CD8-positive, alpha-beta memory T cell (primary cell): ENCODE results near the gene HBA2. TPM values are rescaled to one million over a fixed set of nuclear protein-coding genes. Genes with fewer than 3 reads are reported as not detected.
A peak's percentile ranks its signal among the peaks of the same experiment; 100 is the strongest.

ENCODE experiments used
- CTCF ChIA-PET: fragments of 350-600 bp; sonication (Branson Sonifier 250); formaldehyde crosslinking; loops from one replicate; lab custom pipeline; 2021; ENCODE audit warnings: antibody characterized with exemption; lab: Charles Lee
- POLR2A ChIA-PET: fragments of 350-600 bp; sonication (Branson Sonifier 250); formaldehyde crosslinking; loops from one replicate; lab custom pipeline; 2021; ENCODE audit warnings: antibody characterized with exemption; lab: Charles Lee
- DNase-seq, 5 donors: peaks; one replicate each; pipeline versions ENCODE4 v3.0.0 to v3.0.0-alpha.2; 2020 to 2022; ENCODE audit warnings: mixed read lengths in 1 of 5
- H3K27ac ChIP-seq: one replicate; pipeline ENCODE4 v1.7.0; 2013; ENCODE audit warnings: low read depth, mild to moderate bottlenecking, low read length, moderate library complexity
- H3K27me3 ChIP-seq: 2 replicates; pipeline ENCODE4 v1.7.0; 2013; ENCODE audit warnings: low read length, mild to moderate bottlenecking; ENCODE audit not compliant: insufficient read depth, poor library complexity, severe bottlenecking
- H3K36me3 ChIP-seq: 2 replicates; pipeline ENCODE4 v1.7.0; 2013; ENCODE audit warnings: mild to moderate bottlenecking, low read length, moderate library complexity; ENCODE audit not compliant: insufficient read depth
- H3K4me1 ChIP-seq: 2 replicates; pipeline ENCODE4 v1.7.0; 2013; ENCODE audit warnings: mild to moderate bottlenecking, low read length, moderate library complexity; ENCODE audit not compliant: insufficient read depth
- H3K4me3 ChIP-seq: 2 replicates; pipeline ENCODE4 v1.7.0; 2013; ENCODE audit warnings: mild to moderate bottlenecking, low read length
- H3K9me3 ChIP-seq: 2 replicates; pipeline ENCODE4 v1.7.0; 2013; ENCODE audit warnings: mild to moderate bottlenecking, low read length
- H3K27ac Mint-ChIP-seq, 8 donors: one replicate each; pipeline ENCODE4 v1.8.0; 2020 to 2021; ENCODE audit warnings: mixed read lengths in 8 of 8, mild to moderate bottlenecking in 6 of 8, inconsistent platforms in 3 of 8, moderate library complexity in 3 of 8
- H3K27me3 Mint-ChIP-seq, 2 donors: one replicate each; pipeline ENCODE4 v1.8.0; 2020 to 2021; ENCODE audit warnings: mixed read lengths in 2 of 2, mild to moderate bottlenecking in 1 of 2, moderate library complexity in 1 of 2
- H3K36me3 Mint-ChIP-seq, 3 donors: one replicate each; pipeline ENCODE4 v1.8.0; 2020 to 2021; ENCODE audit warnings: mixed read lengths in 3 of 3, inconsistent platforms in 1 of 3, mild to moderate bottlenecking in 1 of 3
- H3K4me1 Mint-ChIP-seq, 3 donors: one replicate each; pipeline ENCODE4 v1.8.0; 2020 to 2021; ENCODE audit warnings: mixed read lengths in 3 of 3, inconsistent platforms in 1 of 3, mild to moderate bottlenecking in 1 of 3
- H3K4me3 Mint-ChIP-seq, 7 donors: one replicate each; pipeline ENCODE4 v1.8.0; 2020 to 2021; ENCODE audit warnings: mixed read lengths in 7 of 7, mild to moderate bottlenecking in 6 of 7, moderate library complexity in 4 of 7, inconsistent platforms in 2 of 7
- H3K9me3 Mint-ChIP-seq, 5 donors: one replicate each; pipeline ENCODE4 v1.8.0; 2020 to 2022; ENCODE audit warnings: mixed read lengths in 5 of 5, mild to moderate bottlenecking in 3 of 5, moderate library complexity in 2 of 5, inconsistent platforms in 1 of 5
- polyA plus RNA-seq: library from polyadenylated mRNA; unstranded; fragments of 300-500 nt; fragmentation: Illumina TruSeq; gene quantifications from one replicate; pipeline ENCODE4 v1.2.3, GENCODE V29; 2021
- total RNA-seq, 2 experiments: library from RNA; stranded (reverse); gene quantifications; one replicate each; pipeline ENCODE4 v1.2.3, GENCODE V29; 2021

HBA2 gene
- total and polyA plus RNA-seq, 3 experiments from 2014 or later: 5.8 TPM; not detected in 2

- H3K27me3 ChIP-seq: peaks cover 23% of the 10 kb centered on the region
- peak overlapping the region in 4 of 7 donors; percentile 43 to 74 (median 56) for H3K4me3 Mint-ChIP-seq
- no peak overlapping the region for H3K27ac Mint-ChIP-seq
- H3K9me3 Mint-ChIP-seq: no peaks in the 10 kb centered on the region
- peaks cover 18 to 25% of the 10 kb centered on the region in 2 donors for H3K27me3 Mint-ChIP-seq
- CTCF ChIA-PET: interaction anchor here (0.7 to 3.5 kb wide), 15 partner anchors 8 to 119 kb away, joined by 3 to 21 read pairs (median 4); no protein-coding TSS in a partner anchor
- H3K4me1 ChIP-seq: peaks cover 9% of the 10 kb centered on the region
- peaks cover 0 to 7% (median 0%) of the 10 kb centered on the region in 3 donors for H3K36me3 Mint-ChIP-seq
- POLR2A ChIA-PET: no interaction called here
- H3K36me3 ChIP-seq: no peaks in the 10 kb centered on the region
- no peak overlapping the region for H3K27ac ChIP-seq
- H3K4me1 Mint-ChIP-seq: peaks cover 0 to 14% (median 2%) of the 10 kb centered on the region in 3 donors
- no peak for DNase-seq
- H3K4me3 ChIP-seq: no peak overlapping the region
- no peaks in the 10 kb centered on the region for H3K9me3 ChIP-seq
Measured at GRCh38 chr16:181565-182021, 8.9 kb downstream of the HBA2 start.

GRCh38 chr16:183005-183404, 10.3 kb downstream of the HBA2 start:
- DNase-seq: no peak
- ChIA-PET POLR2A (no interaction called here), CTCF (interaction anchor here (1.8 to 3.5 kb wide), 5 partner anchors 10 to 117 kb away, joined by 4 to 21 read pairs (median 16); no protein-coding TSS in a partner anchor)
- Mint-ChIP-seq H3K4me3 (no peak overlapping the region), H3K27ac (no peak overlapping the region), H3K4me1 (peaks cover 0 to 9% (median 2%) of the 10 kb centered on the region in 3 donors), H3K9me3 (no peaks in the 10 kb centered on the region), H3K27me3 (peaks cover 10 to 17% of the 10 kb centered on the region in 2 donors), H3K36me3 (peaks cover 0 to 12% (median 0%) of the 10 kb centered on the region in 3 donors)
- Histone ChIP-seq H3K27me3 (peaks cover 15% of the 10 kb centered on the region), H3K9me3 (no peaks in the 10 kb centered on the region), H3K36me3 (no peaks in the 10 kb centered on the region), H3K27ac (no peak overlapping the region), H3K4me1 (peaks cover 9% of the 10 kb centered on the region), H3K4me3 (no peak overlapping the region)

DNA sequence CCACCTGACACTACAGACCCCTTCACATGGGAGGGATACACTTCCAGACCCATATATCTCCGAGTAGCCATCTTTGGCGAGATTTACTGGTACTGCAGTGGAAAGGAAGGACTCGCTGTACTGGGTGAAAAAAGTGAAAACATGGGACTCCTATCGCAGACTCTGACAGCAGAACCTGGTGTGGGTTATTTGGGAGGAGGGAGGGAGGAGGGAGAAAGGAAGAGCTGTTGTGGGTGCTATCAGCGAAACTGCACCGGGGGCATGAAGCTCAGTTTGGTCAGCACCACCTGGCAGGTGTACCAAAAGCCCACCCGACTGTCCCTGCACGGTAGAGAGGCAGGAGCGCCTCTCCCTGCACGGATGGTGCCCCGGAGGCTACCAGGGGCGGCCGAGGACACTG, 12.5 kb downstream of the HBA2 start:
- Mint-ChIP-seq H3K4me1 (peaks cover 0 to 7% (median 4%) of the 10 kb centered on the region in 3 donors), H3K4me3 (no peak overlapping the region), H3K36me3 (peaks cover 0 to 33% (median 10%) of the 10 kb centered on the region in 3 donors), H3K9me3 (no peaks in the 10 kb centered on the region), H3K27me3 (peaks cover 0 to 1% of the 10 kb centered on the region in 2 donors), H3K27ac (peak overlapping the region in 1 of 8 donors; percentile 61)
- Histone ChIP-seq H3K27ac (no peak overlapping the region), H3K27me3 (no peaks in the 10 kb centered on the region), H3K9me3 (no peaks in the 10 kb centered on the region), H3K36me3 (no peaks in the 10 kb centered on the region), H3K4me3 (no peak overlapping the region), H3K4me1 (peaks cover 9% of the 10 kb centered on the region)
- CTCF ChIA-PET: no interaction called here
- POLR2A ChIA-PET: no interaction called here
- DNase-seq: no peak

- Histone ChIP-seq H3K9me3 (no peaks in the 10 kb centered on the region), H3K4me1 (peaks cover 9% of the 10 kb centered on the region), H3K27ac (no peak overlapping the region), H3K27me3 (no peaks in the 10 kb centered on the region), H3K4me3 (no peak overlapping the region), H3K36me3 (no peaks in the 10 kb centered on the region)
- Mint-ChIP-seq H3K4me3 (peak overlapping the region in 1 of 7 donors; percentile 48), H3K9me3 (no peaks in the 10 kb centered on the region), H3K36me3 (peaks cover 0 to 37% (median 10%) of the 10 kb centered on the region in 3 donors), H3K27ac (no peak overlapping the region), H3K27me3 (peaks cover 0 to 1% of the 10 kb centered on the region in 2 donors), H3K4me1 (peaks cover 0 to 7% (median 4%) of the 10 kb centered on the region in 3 donors)
- DNase-seq: no peak
- POLR2A ChIA-PET: no interaction called here
- CTCF ChIA-PET: no interaction called here
Measured at GRCh38 chr16:185691-186090, 13.0 kb downstream of the HBA2 start.

- Mint-ChIP-seq H3K27me3 (peaks cover 0 to 1% of the 10 kb centered on the region in 2 donors), H3K27ac (no peak overlapping the region)
- CTCF ChIA-PET: no interaction called here
Measured at GRCh38 chr16:187330-187729, 14.7 kb downstream of the HBA2 start.

DNA sequence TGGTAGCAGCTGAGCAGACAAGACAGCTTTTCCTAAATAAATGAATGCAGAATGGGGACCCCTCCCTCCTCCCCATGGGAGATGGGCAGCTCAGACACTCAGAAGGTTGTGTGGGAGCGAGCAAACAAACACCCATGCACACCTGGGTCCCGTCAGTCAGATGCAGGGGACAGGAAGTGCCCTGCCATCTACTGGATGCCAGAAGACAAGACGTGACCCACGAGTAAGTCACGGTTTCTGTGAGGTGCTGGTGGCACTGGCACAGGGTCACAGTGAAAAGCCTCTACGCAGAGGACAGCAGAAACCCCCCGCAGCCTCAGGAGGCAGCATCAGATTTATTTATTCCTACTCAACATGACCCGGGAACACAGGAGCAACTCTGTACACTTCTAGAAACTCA, 16.0 kb downstream of the HBA2 start:
- H3K4me3 Mint-ChIP-seq: no peak overlapping the region
- CTCF ChIA-PET: interaction anchor here (0.6 to 1.4 kb wide), 4 partner anchors 39 to 450 kb away, joined by 3 to 5 read pairs (median 4); no protein-coding TSS in a partner anchor
- H3K4me1 ChIP-seq: no peaks in the 10 kb centered on the region
- peaks cover 13% of the 10 kb centered on the region for H3K36me3 ChIP-seq
- H3K27me3 Mint-ChIP-seq: no peaks in the 10 kb centered on the region
- peak overlapping the region in 1 of 8 donors; percentile 53 for H3K27ac Mint-ChIP-seq
- H3K9me3 Mint-ChIP-seq: no peaks in the 10 kb centered on the region
- DNase-seq: peak in 1 of 5 donors; percentile 38
- no peaks in the 10 kb centered on the region for H3K27me3 ChIP-seq
- peaks cover 0 to 4% (median 3%) of the 10 kb centered on the region in 3 donors for H3K4me1 Mint-ChIP-seq
- peaks cover 0 to 64% (median 15%) of the 10 kb centered on the region in 3 donors for H3K36me3 Mint-ChIP-seq
- POLR2A ChIA-PET: interaction anchor here (0.7 kb wide), 1 partner anchor 17 kb away, joined by 6 read pairs; no protein-coding TSS in a partner anchor
- no peaks in the 10 kb centered on the region for H3K9me3 ChIP-seq
- no peak overlapping the region for H3K4me3 ChIP-seq
- no peak overlapping the region for H3K27ac ChIP-seq

More at GRCh38 chr16:187330-187729, 14.7 kb downstream of the HBA2 start:
- no peaks in the 10 kb centered on the region for H3K27me3 ChIP-seq
- no peak overlapping the region for H3K4me3 Mint-ChIP-seq
- no peaks in the 10 kb centered on the region for H3K9me3 Mint-ChIP-seq
- DNase-seq: no peak
- peaks cover 0 to 53% (median 14%) of the 10 kb centered on the region in 3 donors for H3K36me3 Mint-ChIP-seq
- POLR2A ChIA-PET: no interaction called here
- no peak overlapping the region for H3K4me3 ChIP-seq
- peaks cover 7% of the 10 kb centered on the region for H3K36me3 ChIP-seq
- H3K27ac ChIP-seq: no peak overlapping the region
- H3K9me3 ChIP-seq: no peaks in the 10 kb centered on the region
- H3K4me1 ChIP-seq: no peaks in the 10 kb centered on the region
- H3K4me1 Mint-ChIP-seq: peaks cover 0 to 4% (median 3%) of the 10 kb centered on the region in 3 donors

DNA sequence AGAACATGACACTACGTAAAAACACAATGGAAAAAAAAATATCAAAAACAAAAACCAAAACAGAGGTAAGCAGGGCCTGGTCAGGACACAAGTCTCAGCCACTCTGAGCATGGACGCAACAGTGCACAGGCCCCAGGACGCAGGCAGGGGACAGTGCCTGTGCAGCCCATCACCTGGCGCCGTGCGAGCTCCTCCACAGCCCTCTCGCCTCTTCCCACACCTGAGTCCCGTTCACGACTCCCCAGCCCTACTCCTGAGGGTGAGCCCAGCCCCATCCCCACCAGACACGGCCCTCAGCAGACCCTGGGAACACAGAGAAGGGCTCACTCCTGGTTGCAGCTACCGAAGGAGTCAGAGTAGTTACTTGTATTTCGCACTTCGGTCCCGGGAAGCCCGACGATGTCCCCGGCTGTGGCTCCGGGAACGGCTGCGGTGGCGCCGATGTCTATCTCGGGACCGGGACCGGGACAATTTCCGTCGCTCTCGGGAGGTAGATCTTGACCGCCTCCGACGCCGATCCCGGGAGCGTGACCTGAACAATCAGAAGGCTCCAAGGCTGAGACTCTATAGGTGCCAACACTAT, 17.0 kb downstream of the HBA2 start:
- peaks cover 20% of the 10 kb centered on the region for H3K36me3 ChIP-seq
- H3K9me3 Mint-ChIP-seq: no peaks in the 10 kb centered on the region
- ChIA-PET CTCF (interaction anchor here (1.0 to 1.6 kb wide), 2 partner anchors 8 to 9 kb away, joined by 3 read pairs; partner anchors contain the start of gene HBQ1), POLR2A (no interaction called here)
- H3K27ac ChIP-seq: no peak overlapping the region
- H3K4me1 Mint-ChIP-seq: peaks cover 0 to 4% (median 3%) of the 10 kb centered on the region in 3 donors
- no peaks in the 10 kb centered on the region for H3K9me3 ChIP-seq
- H3K27me3 Mint-ChIP-seq: no peaks in the 10 kb centered on the region
- H3K4me1 ChIP-seq: no peaks in the 10 kb centered on the region
- H3K4me3 Mint-ChIP-seq: no peak overlapping the region
- H3K4me3 ChIP-seq: no peak overlapping the region
- peaks cover 0 to 72% (median 15%) of the 10 kb centered on the region in 3 donors for H3K36me3 Mint-ChIP-seq
- H3K27me3 ChIP-seq: no peaks in the 10 kb centered on the region
- no peak for DNase-seq
- H3K27ac Mint-ChIP-seq: peak overlapping the region in 1 of 8 donors; percentile 27

GRCh38 chr16:191831-192230, 19.2 kb downstream of the HBA2 start:
- ChIA-PET CTCF (interaction anchor here (2.6 to 4.1 kb wide), 2 partner anchors 10 to 85 kb away, joined by 7 to 18 read pairs; no protein-coding TSS in a partner anchor), POLR2A (interaction anchor here (0.7 kb wide), 1 partner anchor 337 kb away, joined by 7 read pairs; no protein-coding TSS in a partner anchor)
- no peak overlapping the region for H3K4me3 Mint-ChIP-seq

More at GRCh38 chr16:191831-192230, 19.2 kb downstream of the HBA2 start:
- DNase-seq: no peak
- H3K27me3 Mint-ChIP-seq: no peaks in the 10 kb centered on the region
- H3K9me3 Mint-ChIP-seq: no peaks in the 10 kb centered on the region
- H3K27me3 ChIP-seq: no peaks in the 10 kb centered on the region
- peaks cover 0 to 4% (median 3%) of the 10 kb centered on the region in 3 donors for H3K4me1 Mint-ChIP-seq
- H3K27ac ChIP-seq: no peak overlapping the region
- peak overlapping the region in 3 of 8 donors; percentile 66 to 92 (median 83) for H3K27ac Mint-ChIP-seq
- peaks cover 35% of the 10 kb centered on the region for H3K36me3 ChIP-seq
- H3K9me3 ChIP-seq: no peaks in the 10 kb centered on the region
- H3K4me1 ChIP-seq: no peaks in the 10 kb centered on the region
- no peak overlapping the region for H3K4me3 ChIP-seq
- H3K36me3 Mint-ChIP-seq: peaks cover 0 to 85% (median 15%) of the 10 kb centered on the region in 3 donors
